Bronchial epithelial cell (primary cell): ENCODE measurements around the gene AGBL1. TPM values are rescaled to one million over a fixed set of nuclear protein-coding genes. Genes with fewer than 3 reads are reported as not detected.

ENCODE experiments used
- DNase-seq: peaks from one replicate; pipeline ENCODE4 v3.0.0-alpha.2; 2010; ENCODE audit warnings: low read depth
- FAIRE-seq: peaks from 2 replicates; lab custom pipeline; 2011; peaks lifted over from hg19 to GRCh38; lab: Jason Lieb, UNC
- H3K27me3 ChIP-seq: 2 replicates; pipeline ENCODE4 v1.5.1; 2011; ENCODE audit warnings: low read length; ENCODE audit not compliant: control insufficient read depth, insufficient read depth
- H3K36me3 ChIP-seq: 2 replicates; pipeline ENCODE4 v1.5.1; 2011; ENCODE audit warnings: low read length; ENCODE audit not compliant: control insufficient read depth, insufficient read depth
- H3K4me3 ChIP-seq: 2 replicates; pipeline ENCODE4 v1.5.1; 2011; ENCODE audit warnings: mild to moderate bottlenecking, low read depth, low read length, control low read depth
- CTCF ChIP-seq: IDR thresholded peaks from 2 replicates; pipeline ENCODE4 v1.5.1; 2011; ENCODE audit warnings: mild to moderate bottlenecking, moderate library complexity, low read length, control low read depth, inconsistent platforms; ENCODE audit not compliant: insufficient read depth, severe bottlenecking
- total RNA-seq: library from RNA; depleted of rRNA; stranded (reverse); fragments of >200 nt; gene quantifications from 2 replicates; pipeline ENCODE4 v1.2.1, GENCODE V29; 2014

The AGBL1 gene
- total RNA-seq, 1 donor from 2014 or later = not detected

- no peaks in the 10 kb centered on the region for H3K27me3 ChIP-seq
- FAIRE-seq = peak; percentile 68
Measured at GRCh38 chr15:86392874-86393273, 313.2 kb downstream of the AGBL1 start.

GRCh38 chr15:86394866-86395265, 315.2 kb downstream of the AGBL1 start:
- Histone ChIP-seq H3K27me3 (no peaks in the 10 kb centered on the region), H3K4me3 (no peak overlapping the region), H3K36me3 (no peaks in the 10 kb centered on the region)
- DNase-seq = no peak
- FAIRE-seq = no peak
- TF ChIP-seq CTCF = no peak

More at GRCh38 chr15:86392874-86393273, 313.2 kb downstream of the AGBL1 start:
- no peak for TF ChIP-seq CTCF
- Histone ChIP-seq H3K4me3 (no peak overlapping the region), H3K36me3 (no peaks in the 10 kb centered on the region)
- DNase-seq = no peak

- no peak for TF ChIP-seq CTCF
Measured at GRCh38 chr15:86399041-86399954, 319.6 kb downstream of the AGBL1 start.

GRCh38 chr15:86403221-86403620, 323.6 kb downstream of the AGBL1 start:
- no peak for FAIRE-seq
- no peak for DNase-seq
- no peak for TF ChIP-seq CTCF

More at GRCh38 chr15:86399041-86399954, 319.6 kb downstream of the AGBL1 start:
- DNase-seq (no peak), FAIRE-seq (no peak)
- H3K27me3 ChIP-seq = no peaks in the 10 kb centered on the region
- H3K4me3 ChIP-seq = no peak overlapping the region
- H3K36me3 ChIP-seq = no peaks in the 10 kb centered on the region

GRCh38 chr15:86403914-86404583, 324.4 kb downstream of the AGBL1 start:
- no peak for TF ChIP-seq CTCF
- Histone ChIP-seq H3K4me3 (no peak overlapping the region), H3K27me3 (no peaks in the 10 kb centered on the region), H3K36me3 (no peaks in the 10 kb centered on the region)
- FAIRE-seq (peak; percentile 62), DNase-seq (no peak)

More at GRCh38 chr15:86403221-86403620, 323.6 kb downstream of the AGBL1 start:
- Histone ChIP-seq H3K4me3 (no peak overlapping the region), H3K36me3 (no peaks in the 10 kb centered on the region), H3K27me3 (no peaks in the 10 kb centered on the region)
